ENCODE data around the gene FIP1L1. TPM values are rescaled to one million over a fixed set of nuclear protein-coding genes. Genes with fewer than 3 reads are reported as not detected.

Gene FIP1L1
- total and polyA plus RNA-seq, 9 of the 15 experiments (the other 6 are each of a cell fraction or from before 2014, with no cell fraction given): 34.6 to 137 (median 72.0) TPM

DNA sequence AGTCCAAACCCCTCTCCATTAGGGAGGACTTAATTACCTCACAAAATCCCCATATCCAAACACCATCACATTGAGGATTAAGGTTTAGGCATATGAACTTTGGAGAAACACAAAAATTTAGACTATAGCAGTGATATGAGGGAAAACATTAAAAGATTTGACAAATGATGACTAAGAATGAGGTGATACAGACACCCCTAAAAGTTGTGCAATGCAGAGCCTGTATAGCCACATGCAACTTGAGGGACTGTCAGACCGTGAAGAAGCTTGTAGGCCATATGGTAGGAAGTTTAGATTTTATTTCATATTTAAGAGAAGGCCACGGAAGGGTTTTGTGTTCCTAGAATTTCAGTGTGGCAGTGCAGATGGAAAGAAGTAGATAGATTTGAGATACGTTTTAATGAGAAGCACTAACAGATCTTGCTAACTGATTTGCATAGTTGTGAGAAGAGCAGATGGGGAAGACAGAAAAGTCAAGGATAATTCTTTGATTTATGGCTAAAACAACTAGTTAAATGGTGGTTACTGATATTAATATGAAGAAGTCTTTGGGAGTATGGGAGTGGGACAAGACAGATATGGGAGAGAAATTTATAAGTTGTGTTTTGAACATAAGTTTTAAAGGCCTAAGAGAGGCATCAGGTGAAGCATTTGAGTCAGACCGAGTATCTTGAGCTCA lies 5.5 kb upstream of the FIP1L1 start (continued):
- TF ChIP-seq BRF2 (IDR thresholded peaks at IDR 0.05; ENCODE audit: borderline replicate concordance, insufficient read depth, insufficient read length) (no peak), NONO (IDR thresholded peaks at IDR 0.05; ENCODE audit: low read depth in 2 of 2, low read length in 1 of 2) (no peak), HCFC1 (IDR thresholded peaks at IDR 0.05; ENCODE audit: low read depth, low read length) (no peak), POLR2AphosphoS5 (IDR thresholded peaks at IDR 0.05; ENCODE audit: control insufficient read depth, insufficient read depth, low read depth, low read length) (no peak), E2F4 (CRISPR knock-in tag; IDR thresholded peaks at IDR 0.05; ENCODE audit: low read depth) (no peak)

DNA sequence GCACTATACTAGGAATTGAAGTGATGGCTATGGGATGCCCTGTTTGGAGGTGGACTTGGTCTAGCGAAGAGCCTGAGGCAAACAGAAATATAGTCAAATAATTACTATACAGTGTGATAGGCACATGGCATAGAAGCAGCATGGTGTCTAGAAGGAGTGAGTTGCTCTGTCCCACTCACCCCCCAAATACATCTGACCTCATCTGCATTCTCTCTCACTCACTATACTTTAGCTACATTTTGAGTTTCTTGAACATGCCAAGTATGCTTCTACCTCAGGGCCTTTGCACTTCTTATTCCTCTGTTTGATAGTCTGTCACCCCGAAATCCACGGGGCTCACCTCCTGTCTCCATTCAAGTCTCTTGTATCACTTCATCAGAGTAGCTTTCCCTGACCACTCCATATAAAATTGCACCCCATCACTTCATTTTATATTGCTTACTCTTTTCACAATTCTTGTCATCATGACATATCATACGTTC lies 2.6 kb upstream of the FIP1L1 start:
- WGBS (ENCODE audit: insufficient coverage, low coverage, missing lambda C conversion rate): 72% methylated on average over 4 of the region's 4 CpGs
- DNase-seq (ENCODE audit: extremely low read depth in 1 of 4, low spot score in 3 of 4): no peak

More for the DNA sequence above, 2.6 kb upstream of the FIP1L1 start:
- H3K79me2 ChIP-seq (ENCODE audit: control insufficient read depth, insufficient read depth, low read length): peaks cover 24% of the 10 kb centered on the region
- H2AFZ ChIP-seq (ENCODE audit: low read depth, low read length): no peak overlapping the region
- no peaks in the 10 kb centered on the region for H3K9me3 ChIP-seq (replicated peaks; ENCODE audit: control insufficient read depth, insufficient read depth, low read depth, low read length)
- TF ChIP-seq RBM25 (IDR thresholded peaks at IDR 0.05; ENCODE audit: low read depth, low read length, severe bottlenecking): peak; percentile 91
- TF ChIP-seq TBL1XR1 (IDR thresholded peaks at IDR 0.05; ENCODE audit: low read length in 2 of 2): no peak
- TF ChIP-seq BCOR (IDR thresholded peaks at IDR 0.05): peak; percentile 73
- TF ChIP-seq CBFB (CRISPR knock-in tag; IDR thresholded peaks at IDR 0.05): no peak
- TF ChIP-seq KDM1A (IDR thresholded peaks at IDR 0.05): 0 out of 4 replicates have a peak, but pooled peaks of 1 of the 2 experiments have one; percentile 15
- POLR2A ChIA-PET: interaction anchor here (0.9 kb wide), 1 partner anchor 8 kb away, joined by 4 read pairs; no protein-coding TSS in a partner anchor
- H3K27ac ChIP-seq (ENCODE audit: extremely low read depth, low read depth, low read length): no peak overlapping the region
- H4K20me1 ChIP-seq (replicated peaks; ENCODE audit: control insufficient read depth, insufficient read depth, low read length): no peaks in the 10 kb centered on the region; the same call in 1 of the 2 replicates
- no peak overlapping the region for H3K9ac ChIP-seq (ENCODE audit: insufficient read depth in 1 of 2, low read depth in 2 of 2, low read length in 2 of 2)
- FAIRE-seq (no peak), ATAC-seq (no peak)
- CTCF ChIA-PET (ENCODE audit: low intra/inter-chr PET ratio): no interaction called here
- H3K36me3 ChIP-seq (ENCODE audit: control insufficient read depth, insufficient read depth, low read length): peaks cover 8% of the 10 kb centered on the region; the same call in 2 of the 3 replicates
- peaks cover 8 to 33% of the 10 kb centered on the region in 2 experiments; a peak in 4 of 5 replicates for H3K4me1 ChIP-seq (replicated peaks in 1 of 2; ENCODE audit: control insufficient read depth in 2 of 2, insufficient read depth in 2 of 2, low read length in 2 of 2)
- H3K4me3 ChIP-seq: no peak overlapping the region
- H3K27me3 ChIP-seq (ENCODE audit: control insufficient read depth in 2 of 2, insufficient read depth in 2 of 2, low read length in 2 of 2): no peaks in the 10 kb centered on the region
- BruUV-seq (replicated peaks): no TSS peak
- intact Hi-C loops (cut with micrococcal nuclease) (loop anchor here (10.0 kb wide), 1 partner anchor 180 kb away; no protein-coding TSS in a partner anchor), in situ Hi-C loops (cut with MboI) (no loop called here)
- no peak overlapping the region for H3K4me2 ChIP-seq (ENCODE audit: insufficient read depth, low read length)
- H3K9me1 ChIP-seq (ENCODE audit: control insufficient read depth, insufficient read depth, low read length): no peaks in the 10 kb centered on the region

All from K562 (cell line).